Raji (cell line): ENCODE data around the gene FOXD3.

ENCODE experiments used
- POLR2A ChIP-seq: IDR thresholded peaks from 2 replicates; pipeline ENCODE4 v1.6.1; 2011; ENCODE audit warnings: low read depth, low read length, control low read depth; ENCODE audit not compliant: insufficient read depth

FOXD3 gene

GRCh38 chr1:63368131-63368530 is 45.8 kb downstream of the FOXD3 start:
- no peak for TF ChIP-seq POLR2A
